Activated T-helper 17 cell treated with anti-CD3 and anti-CD28 coated beads, Interleukin-2, amount 50 U/mL, for 72 hours (primary cell): ENCODE measurements around the gene LRTM2. TPM values are rescaled to one million over a fixed set of nuclear protein-coding genes. Genes with fewer than 3 reads are reported as not detected.

Source experiments
- ATAC-seq: fragments of 150-1000 bp; cut with Tn5 transposase; replicated peaks from 2 replicates; pipeline ENCODE4 v1.10.0; 2021; ENCODE audit warnings: mild to moderate bottlenecking, moderate library complexity
- H3K27ac Mint-ChIP-seq: one replicate; pipeline ENCODE4 v1.8.0; 2022; ENCODE audit warnings: mixed read lengths
- H3K27me3 Mint-ChIP-seq: one replicate; pipeline ENCODE4 v1.8.0; 2022; ENCODE audit warnings: mixed read lengths
- H3K36me3 Mint-ChIP-seq: one replicate; pipeline ENCODE4 v1.8.0; 2022; ENCODE audit warnings: low read depth, mild to moderate bottlenecking, mixed read lengths
- H3K4me1 Mint-ChIP-seq: one replicate; pipeline ENCODE4 v1.8.0; 2022; ENCODE audit warnings: mixed read lengths
- H3K4me3 Mint-ChIP-seq: one replicate; pipeline ENCODE4 v1.8.0; 2022; ENCODE audit warnings: mild to moderate bottlenecking, mixed read lengths
- H3K9me3 Mint-ChIP-seq: one replicate; pipeline ENCODE4 v1.8.0; 2022; ENCODE audit warnings: mixed read lengths
- total RNA-seq, 2 donors: library from RNA; stranded (reverse); gene quantifications; one replicate each; pipeline ENCODE4 v1.2.3, GENCODE V29; 2022

Gene LRTM2
- total RNA-seq, 2 donors from 2014 or later, result not detected

DNA sequence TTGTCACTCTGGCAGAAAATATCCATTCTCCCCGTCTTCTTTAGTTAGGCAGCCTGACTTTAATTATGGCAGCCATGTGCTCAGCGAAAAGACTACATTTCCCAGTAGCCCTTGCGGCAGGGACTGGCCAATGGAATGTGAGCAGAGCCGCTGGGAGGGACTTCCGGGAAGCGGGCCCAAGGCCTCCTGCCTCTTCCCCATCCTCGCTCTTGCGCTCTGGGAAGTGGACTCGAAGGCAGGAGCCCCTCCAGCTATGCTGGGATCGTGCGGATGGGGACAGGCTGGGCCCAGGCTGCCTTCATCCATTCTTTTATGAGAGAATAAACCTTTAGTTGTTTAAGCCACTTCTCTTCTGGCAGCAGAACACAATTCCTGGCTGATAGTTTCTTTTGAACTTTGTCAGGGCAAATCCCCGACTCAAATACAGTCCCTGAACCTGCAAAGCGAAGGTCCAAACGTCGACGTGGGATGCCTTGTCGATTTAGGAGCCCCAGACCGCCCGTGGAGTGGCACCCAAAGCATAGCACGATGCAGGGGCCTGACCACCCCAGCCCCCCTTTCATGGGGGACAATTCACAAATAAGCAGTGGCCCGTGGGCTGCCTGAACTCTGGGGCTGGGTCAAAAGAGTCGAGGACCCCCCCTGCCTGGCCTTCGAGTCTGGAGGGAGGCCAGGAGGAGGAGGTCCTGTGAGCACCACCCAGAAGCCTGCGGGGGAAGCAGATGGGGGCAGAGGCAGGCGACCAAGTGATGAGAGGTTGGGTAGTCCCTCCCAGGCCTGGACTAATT, 15.6 kb upstream of the LRTM2 start:
- Mint-ChIP-seq H3K27ac (peak overlapping the region; percentile 92), H3K36me3 (no peaks in the 10 kb centered on the region), H3K9me3 (peaks cover 5% of the 10 kb centered on the region), H3K4me1 (peaks cover 14% of the 10 kb centered on the region), H3K27me3 (no peaks in the 10 kb centered on the region), H3K4me3 (peak overlapping the region; percentile 73)
- ATAC-seq, result peak; percentile 93

DNA sequence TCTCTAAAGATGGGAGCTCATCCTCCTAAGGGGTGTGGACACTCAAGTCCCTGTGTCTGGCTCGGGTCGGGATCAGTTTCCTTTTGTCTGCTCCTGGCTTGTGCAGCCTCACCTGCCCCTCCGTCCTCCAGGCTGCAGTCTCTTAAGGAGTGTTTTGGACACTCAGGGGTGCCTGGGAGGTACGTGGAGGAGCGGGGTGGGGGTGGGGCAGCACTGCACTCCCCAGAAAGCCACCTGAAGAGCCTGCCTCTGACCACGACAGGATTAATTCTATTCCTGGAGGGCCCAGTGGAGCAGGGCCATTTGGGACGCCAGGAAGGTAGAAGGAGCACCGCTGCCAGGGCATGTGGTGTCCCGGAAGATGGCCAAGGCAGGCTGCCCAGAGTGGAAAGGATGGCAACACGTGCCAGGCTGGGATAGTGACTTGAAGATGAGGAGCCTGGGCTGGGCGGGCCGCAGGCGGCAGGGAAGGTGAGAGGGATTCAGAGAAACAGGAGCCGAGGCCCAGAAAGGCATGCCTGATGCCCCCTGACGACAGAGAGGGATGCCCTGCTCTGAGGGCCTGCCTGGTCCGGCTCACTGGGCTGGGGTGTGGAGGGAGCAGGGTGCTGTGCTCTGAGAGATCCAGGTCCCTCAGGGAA, 14.8 kb upstream of the LRTM2 start:
- Mint-ChIP-seq H3K27ac (peak overlapping the region; percentile 92), H3K36me3 (no peaks in the 10 kb centered on the region), H3K4me3 (no peak overlapping the region), H3K4me1 (peaks cover 17% of the 10 kb centered on the region), H3K9me3 (peaks cover 5% of the 10 kb centered on the region), H3K27me3 (no peaks in the 10 kb centered on the region)
- no peak for ATAC-seq

DNA sequence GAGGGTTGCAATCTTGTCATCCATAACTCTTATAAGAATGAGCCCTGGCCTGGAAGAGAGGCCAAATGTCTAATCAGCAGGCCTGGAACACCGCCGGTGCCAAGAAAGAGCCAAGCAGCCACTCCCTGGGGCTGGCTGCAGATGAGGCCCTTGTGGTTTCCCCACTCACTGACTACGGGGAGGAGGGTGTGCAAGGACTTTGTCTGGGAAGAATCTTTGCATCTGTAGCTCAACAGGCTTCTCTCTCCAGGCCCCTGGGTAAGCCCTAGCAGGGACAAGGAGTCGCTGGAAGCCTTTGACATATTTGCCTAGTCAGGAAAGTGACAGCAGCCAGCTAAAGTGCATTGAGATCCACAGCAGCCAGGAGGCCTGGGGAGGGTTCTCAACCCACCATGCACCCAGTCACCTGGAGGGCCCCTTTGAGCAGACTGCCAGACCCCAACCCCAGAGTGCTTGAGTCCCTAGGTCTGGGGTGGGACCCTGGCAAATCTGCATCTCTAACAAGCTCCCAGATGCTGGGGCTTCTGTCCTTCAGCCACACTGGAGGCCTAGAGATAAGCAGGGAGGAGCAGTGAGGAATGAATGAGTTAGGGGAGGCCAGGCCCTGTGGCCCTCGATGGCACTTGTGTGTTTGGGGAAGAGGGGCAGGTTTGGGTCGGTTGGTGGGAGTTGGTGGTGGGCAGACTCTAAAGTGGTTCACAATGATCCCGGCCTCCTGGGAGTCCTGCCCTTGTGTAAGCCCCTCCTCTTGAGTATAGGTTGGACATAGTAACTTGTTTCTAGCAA, 13.9 kb upstream of the LRTM2 start:
- Mint-ChIP-seq H3K27ac (peak overlapping the region; percentile 22), H3K9me3 (peaks cover 5% of the 10 kb centered on the region), H3K27me3 (no peaks in the 10 kb centered on the region), H3K4me3 (no peak overlapping the region), H3K36me3 (no peaks in the 10 kb centered on the region), H3K4me1 (peaks cover 20% of the 10 kb centered on the region)
- ATAC-seq, result no peak

DNA sequence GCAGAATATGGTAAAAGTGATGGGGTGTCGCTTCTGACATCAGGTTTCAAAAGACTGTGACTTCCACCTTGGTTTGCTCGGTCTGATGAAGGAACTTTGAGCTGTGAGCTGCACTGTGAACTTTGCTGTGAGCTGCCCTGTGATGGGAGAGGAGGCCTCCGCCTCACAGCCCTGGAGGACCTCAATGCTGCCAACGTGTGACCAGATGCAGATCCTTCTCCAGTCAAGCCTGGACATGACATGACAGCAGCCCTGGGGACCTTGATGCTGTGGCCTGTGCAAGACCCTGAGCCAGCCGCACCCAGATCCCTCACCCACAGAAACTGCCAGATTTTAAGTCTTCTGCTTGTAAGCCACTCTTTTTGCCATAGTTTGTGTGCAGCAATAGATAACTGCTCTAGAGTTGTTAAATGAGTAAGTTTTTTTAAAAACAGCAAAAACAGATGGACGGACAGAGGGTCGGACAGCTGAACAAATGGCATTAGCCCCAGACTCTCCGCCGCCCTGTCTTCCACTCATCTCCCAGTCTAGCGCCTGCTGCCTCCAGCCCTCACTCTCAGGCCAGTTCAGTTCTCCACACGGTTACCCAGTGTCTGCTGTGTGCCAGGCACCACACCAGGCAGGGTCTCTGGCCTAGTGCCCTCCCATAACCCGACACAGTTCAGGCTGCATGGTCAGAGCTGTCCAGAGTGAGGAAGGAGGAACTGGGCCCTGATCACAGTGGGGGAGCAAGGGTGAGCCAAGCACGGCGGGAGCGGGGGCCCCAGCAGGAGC, 13.1 kb upstream of the LRTM2 start:
- ATAC-seq, result no peak
- Mint-ChIP-seq H3K4me1 (peaks cover 20% of the 10 kb centered on the region), H3K36me3 (no peaks in the 10 kb centered on the region), H3K4me3 (peak overlapping the region; percentile 69), H3K27me3 (no peaks in the 10 kb centered on the region), H3K27ac (peak overlapping the region; percentile 22), H3K9me3 (peaks cover 5% of the 10 kb centered on the region)

DNA sequence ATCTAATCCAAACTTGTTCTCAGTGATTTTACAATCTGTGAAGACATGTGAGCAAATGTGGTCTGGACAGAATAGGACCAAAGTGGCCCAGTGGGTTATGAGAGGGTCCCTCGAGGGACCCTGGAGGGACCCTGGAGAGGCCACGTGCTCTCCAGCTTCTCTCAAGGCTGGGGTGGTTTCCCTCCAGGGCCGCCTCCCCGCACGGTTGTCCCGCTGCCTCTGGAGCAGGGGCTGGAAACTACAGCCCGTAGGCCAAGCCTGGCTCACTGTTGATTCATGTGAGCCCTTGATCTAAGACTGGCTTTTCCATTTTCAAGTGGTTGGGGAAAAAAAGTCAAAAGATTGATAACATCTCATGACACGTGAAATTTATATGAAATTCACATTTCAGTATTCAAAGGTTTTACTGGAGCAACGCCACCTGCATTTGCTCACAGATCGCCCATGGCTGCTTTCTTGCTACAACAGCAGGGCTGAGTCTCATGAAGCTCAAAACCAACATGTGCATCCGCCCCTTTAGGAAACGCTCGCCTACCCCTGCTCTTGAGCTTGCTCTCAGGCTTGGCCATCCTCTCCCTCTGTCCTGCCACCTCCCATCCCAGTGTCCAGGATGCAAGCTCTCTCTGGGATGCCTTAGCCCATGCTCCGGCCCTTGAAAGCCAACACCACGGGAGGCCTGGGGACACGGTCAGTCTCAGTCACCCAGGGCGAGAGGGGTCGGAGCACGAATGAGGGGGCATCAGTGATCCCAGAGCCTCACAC, 12.1 kb upstream of the LRTM2 start:
- peak overlapping the region; percentile 78 for H3K27ac Mint-ChIP-seq
- H3K36me3 Mint-ChIP-seq, result no peaks in the 10 kb centered on the region
- no peaks in the 10 kb centered on the region for H3K27me3 Mint-ChIP-seq

DNA sequence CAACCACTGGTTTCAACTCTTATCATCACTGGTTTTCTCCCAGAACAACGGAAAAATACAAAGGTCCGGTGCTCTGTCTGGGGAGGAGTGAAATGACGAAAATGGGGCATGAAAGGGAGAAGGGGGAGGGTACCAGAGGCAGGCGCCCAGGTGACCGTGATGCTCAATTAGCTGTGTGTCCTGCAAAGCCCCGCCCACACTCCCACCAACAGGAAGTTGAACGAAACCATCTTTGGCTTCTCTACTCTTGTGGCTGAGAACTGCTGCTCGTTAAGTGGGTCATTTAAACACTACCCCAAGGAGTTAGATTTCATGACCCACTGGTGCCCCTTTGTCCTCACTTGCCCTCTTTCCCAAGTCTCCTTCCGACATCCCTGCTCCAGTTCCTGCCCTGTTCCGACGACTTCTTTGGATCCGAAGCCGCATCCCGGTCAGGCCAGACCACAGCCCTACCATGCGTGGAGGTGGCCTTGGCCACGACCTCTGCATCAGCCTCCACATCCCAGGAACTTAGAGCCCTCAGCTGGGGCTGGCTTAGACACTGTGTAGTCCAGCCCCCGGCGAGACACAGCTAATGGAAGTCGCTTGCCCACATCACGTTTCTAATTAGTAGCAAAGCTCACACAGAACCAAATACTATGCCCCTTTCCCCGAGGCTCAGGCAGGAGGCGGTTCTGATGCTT, 11.4 kb upstream of the LRTM2 start:
- H3K4me3 Mint-ChIP-seq, result peak overlapping the region; percentile 69
- no peaks in the 10 kb centered on the region for H3K36me3 Mint-ChIP-seq
- ATAC-seq, result peak; percentile 62
- peaks cover 5% of the 10 kb centered on the region for H3K9me3 Mint-ChIP-seq
- peaks cover 20% of the 10 kb centered on the region for H3K4me1 Mint-ChIP-seq
- H3K27ac Mint-ChIP-seq, result peak overlapping the region; percentile 78
- H3K27me3 Mint-ChIP-seq, result no peaks in the 10 kb centered on the region

More for the DNA sequence above, 12.1 kb upstream of the LRTM2 start:
- Mint-ChIP-seq H3K9me3 (peaks cover 5% of the 10 kb centered on the region), H3K4me3 (peak overlapping the region; percentile 69), H3K4me1 (peaks cover 20% of the 10 kb centered on the region)
- no peak for ATAC-seq

DNA sequence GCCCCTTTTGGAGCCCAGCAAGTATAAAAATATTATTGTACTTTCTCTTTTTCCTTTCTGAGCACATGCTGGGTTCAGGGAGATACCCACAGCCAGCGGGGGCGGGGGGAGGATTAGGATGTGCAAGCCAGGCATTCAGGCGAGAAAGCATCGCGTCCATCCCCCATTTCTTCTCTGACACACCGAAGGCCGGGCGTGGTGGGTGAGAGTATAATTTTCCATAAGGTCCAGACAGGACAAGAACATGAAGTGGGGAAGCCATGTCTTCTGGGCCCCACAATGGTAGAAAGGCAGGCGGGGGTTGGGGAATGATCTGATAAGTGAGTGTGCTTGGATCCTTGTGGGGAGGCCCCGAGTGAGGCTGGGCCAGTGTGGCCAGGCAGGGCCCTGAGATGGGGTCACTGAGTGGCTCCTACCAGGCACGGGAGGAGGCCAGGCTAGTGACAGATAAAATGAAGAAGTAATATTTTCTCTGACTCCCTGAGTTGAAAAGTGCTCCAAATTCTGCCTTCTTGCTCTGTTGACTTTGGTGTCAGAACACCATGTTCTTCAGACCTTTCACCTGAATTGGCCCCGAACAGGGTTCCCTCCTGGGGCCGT, 10.7 kb upstream of the LRTM2 start:
- H3K27me3 Mint-ChIP-seq, result no peaks in the 10 kb centered on the region
- no peaks in the 10 kb centered on the region for H3K36me3 Mint-ChIP-seq
- H3K4me3 Mint-ChIP-seq, result peak overlapping the region; percentile 69
- H3K27ac Mint-ChIP-seq, result peak overlapping the region; percentile 78
- ATAC-seq, result no peak
- H3K4me1 Mint-ChIP-seq, result peaks cover 15% of the 10 kb centered on the region
- no peaks in the 10 kb centered on the region for H3K9me3 Mint-ChIP-seq

DNA sequence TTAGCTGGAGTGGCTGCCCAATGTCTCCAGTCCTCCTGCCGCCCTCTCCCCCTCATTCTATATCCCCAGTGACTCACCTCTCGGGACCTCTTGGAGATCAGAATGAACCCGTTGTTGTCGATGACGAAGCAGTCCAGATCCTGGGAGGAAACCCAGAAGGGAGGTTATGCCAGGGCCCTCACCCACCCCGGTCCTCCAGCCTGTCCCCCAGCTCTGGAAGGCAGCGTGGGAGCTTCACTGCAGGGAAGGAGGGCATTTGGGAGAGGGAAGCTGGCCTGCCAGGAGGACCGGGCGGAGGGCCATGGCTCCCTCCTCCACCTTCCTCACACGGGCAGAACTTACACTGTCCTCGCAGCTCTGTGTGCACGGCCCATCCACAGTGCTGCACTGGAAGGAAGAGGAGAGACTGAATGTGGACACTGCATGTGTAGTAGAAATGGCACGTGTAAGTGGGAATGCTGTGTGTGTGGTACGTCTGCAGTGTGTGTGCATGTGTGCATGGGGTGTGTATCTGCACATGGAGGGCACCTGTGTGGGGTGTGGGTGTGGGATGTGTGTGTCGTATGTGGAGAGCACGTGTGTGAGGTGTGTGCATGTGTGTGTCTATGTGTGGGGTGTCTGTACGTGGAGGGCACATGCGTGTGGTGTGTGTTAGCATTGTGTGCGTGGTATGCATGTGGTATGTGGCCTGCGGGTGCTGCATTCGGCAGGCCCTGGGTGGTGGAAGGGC, 10.0 kb upstream of the LRTM2 start:
- peak overlapping the region; percentile 78 for H3K27ac Mint-ChIP-seq
- no peaks in the 10 kb centered on the region for H3K36me3 Mint-ChIP-seq
- no peaks in the 10 kb centered on the region for H3K27me3 Mint-ChIP-seq
- ATAC-seq, result no peak
- H3K9me3 Mint-ChIP-seq, result no peaks in the 10 kb centered on the region
- peak overlapping the region; percentile 69 for H3K4me3 Mint-ChIP-seq
- peaks cover 14% of the 10 kb centered on the region for H3K4me1 Mint-ChIP-seq

DNA sequence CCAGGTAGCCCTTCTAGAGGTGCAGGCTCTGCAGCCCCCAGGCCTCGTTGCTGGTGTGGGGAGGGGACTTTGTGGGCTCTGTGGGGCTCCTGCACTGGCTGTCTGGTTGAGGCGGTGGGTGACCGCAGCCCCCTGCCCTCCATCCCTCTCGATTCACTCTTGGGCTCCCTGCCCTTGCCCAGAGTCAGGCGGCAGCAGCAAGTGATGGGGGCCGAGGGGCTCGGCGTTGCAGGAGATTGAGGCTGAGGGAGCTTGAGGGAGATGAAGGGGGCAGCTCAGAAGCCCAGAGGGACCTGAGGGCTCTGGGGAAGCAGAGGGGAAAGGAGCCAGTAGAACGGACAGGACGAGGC, 9.5 kb upstream of the LRTM2 start:
- Mint-ChIP-seq H3K36me3 (no peaks in the 10 kb centered on the region), H3K4me1 (peaks cover 14% of the 10 kb centered on the region), H3K4me3 (peak overlapping the region; percentile 69), H3K27ac (peak overlapping the region; percentile 78), H3K27me3 (no peaks in the 10 kb centered on the region), H3K9me3 (no peaks in the 10 kb centered on the region)
- no peak for ATAC-seq

DNA sequence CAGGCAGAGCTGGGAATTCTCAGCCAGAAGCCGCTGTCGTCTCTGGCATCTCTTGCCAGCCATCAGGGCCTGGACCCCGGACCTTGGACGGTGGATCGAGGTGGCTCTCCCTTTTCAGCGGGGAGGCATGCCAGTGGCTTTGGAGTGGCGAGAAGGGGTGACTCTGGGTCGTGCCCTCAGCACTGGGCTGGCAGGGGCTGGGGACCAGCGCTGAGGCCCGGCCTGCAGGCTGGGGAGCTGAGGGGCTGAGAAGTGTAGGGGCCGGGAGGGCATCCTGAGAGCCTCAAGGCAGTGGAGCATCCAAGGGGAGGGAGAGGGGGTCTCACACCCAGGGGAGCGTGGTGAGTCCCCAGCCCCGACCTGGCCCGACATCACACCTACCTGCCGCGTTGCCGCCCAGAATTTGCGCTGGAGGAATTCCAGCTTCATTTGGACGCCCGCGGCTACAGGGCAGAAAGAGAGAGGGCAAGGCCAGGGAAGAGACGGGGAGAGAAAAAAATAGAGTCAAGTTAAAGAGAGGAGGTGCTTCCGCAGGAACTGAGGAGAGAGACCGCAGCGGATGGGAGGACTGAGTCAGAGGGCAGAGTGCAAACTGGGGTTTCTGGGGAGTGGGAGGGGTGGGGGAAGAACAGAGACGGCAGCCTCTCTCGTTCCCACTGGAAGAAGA, 9.0 kb upstream of the LRTM2 start:
- Mint-ChIP-seq H3K36me3 (no peaks in the 10 kb centered on the region), H3K4me3 (peak overlapping the region; percentile 69), H3K27me3 (no peaks in the 10 kb centered on the region), H3K27ac (peak overlapping the region; percentile 78), H3K9me3 (no peaks in the 10 kb centered on the region), H3K4me1 (peaks cover 14% of the 10 kb centered on the region)
- peak; percentile 72 for ATAC-seq

DNA sequence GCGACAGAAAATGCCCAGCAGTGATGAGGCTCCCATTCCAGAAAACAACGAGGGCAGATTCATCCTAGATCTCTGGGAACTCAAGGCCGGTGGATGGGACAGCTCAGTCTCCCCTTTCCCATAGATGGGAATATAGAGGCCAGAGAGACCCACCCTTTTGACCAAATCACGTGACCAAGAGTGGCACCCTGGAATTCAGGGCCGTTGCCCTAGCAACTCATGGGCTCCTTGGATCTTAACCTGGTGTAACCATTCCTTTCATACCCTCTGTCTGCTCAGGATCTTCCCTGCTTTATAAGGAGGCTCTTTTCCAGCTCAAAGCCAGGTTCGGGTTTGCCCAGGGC, 8.4 kb upstream of the LRTM2 start:
- H3K4me3 Mint-ChIP-seq, result peak overlapping the region; percentile 69
- peak overlapping the region; percentile 78 for H3K27ac Mint-ChIP-seq
- no peaks in the 10 kb centered on the region for H3K9me3 Mint-ChIP-seq
- no peaks in the 10 kb centered on the region for H3K36me3 Mint-ChIP-seq
- H3K4me1 Mint-ChIP-seq, result peaks cover 14% of the 10 kb centered on the region
- H3K27me3 Mint-ChIP-seq, result no peaks in the 10 kb centered on the region
- ATAC-seq, result no peak

DNA sequence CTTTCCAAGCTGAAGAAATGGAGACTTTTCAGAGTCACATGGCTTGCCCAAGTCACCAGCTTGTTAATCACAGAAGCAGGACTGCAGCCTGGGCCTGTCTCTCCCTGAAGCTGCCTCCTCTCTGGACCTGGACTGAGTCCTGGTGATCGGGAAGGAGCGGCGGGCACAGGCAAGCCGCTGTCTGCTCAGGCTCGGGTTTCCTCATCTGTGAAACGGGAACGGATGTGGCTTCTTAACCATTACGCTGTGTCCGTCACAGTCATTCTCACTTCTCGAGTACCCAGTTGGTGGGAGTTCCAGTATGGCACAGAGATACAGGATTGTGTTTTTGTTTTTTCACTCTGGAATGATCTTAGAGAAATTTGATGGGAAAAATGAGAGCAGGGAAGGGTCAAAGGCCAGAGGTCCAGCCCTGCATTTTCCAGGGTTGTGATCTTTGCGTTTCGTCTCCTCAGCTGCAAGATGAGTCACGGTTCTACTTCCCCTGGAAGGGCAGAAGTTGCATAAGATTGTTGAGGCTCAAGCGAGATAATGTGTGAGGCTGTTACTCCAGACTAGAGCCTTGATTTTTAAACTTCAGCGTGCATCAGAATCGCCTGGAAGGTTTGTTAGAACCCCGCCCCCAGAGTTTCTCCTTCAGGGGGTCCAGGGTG, 7.6 kb upstream of the LRTM2 start:
- Mint-ChIP-seq H3K36me3 (no peaks in the 10 kb centered on the region), H3K4me3 (peak overlapping the region; percentile 69), H3K27me3 (no peaks in the 10 kb centered on the region), H3K4me1 (peaks cover 14% of the 10 kb centered on the region), H3K9me3 (no peaks in the 10 kb centered on the region), H3K27ac (peak overlapping the region; percentile 73)
- peak; percentile 41 for ATAC-seq
